Spleen (tissue), 7 donors: ENCODE results near the gene NECTIN3.

Source experiments
- CTCF ChIP-seq, 11 experiments: fragments of 200-600 bp in 7 of 11; fragments of 450-650 bp in 4 of 11; sonication (generic) in 4 of 11; IDR thresholded peaks in 8 of 11; conservative IDR thresholded peaks in 3 of 11; 1 replicate in 7 of 11; 2 replicates in 4 of 11; pipeline versions ENCODE4 v1.4.0 to v1.8.0; 2016 to 2021; ENCODE audit warnings: antibody characterized with exemption in 11 of 11, inconsistent platforms in 4 of 11, mild to moderate bottlenecking in 1 of 11
- POLR2A ChIP-seq, 3 donors: fragments of 450-650 bp; IDR thresholded peaks; one replicate each; pipeline ENCODE4 v1.5.1; 2017; ENCODE audit warnings: antibody characterized with exemption in 3 of 3, mild to moderate bottlenecking in 1 of 3
- donor health status: DM: no; HTN: no; CAD: no; lungs with moderate emphysema.
- donor health status: DM: no; HTN: no; CAD: no.
- donor health status: DM: no; HTN: no; CAD: no.

- no peak for TF ChIP-seq CTCF (IDR thresholded peaks at IDR 0.05 in 8 of 11, conservative IDR thresholded peaks at IDR 0.05 in 3 of 11)
- no peak for TF ChIP-seq POLR2A (IDR thresholded peaks at IDR 0.05)
Measured at GRCh38 chr3:111069974-111070771, 1.4 kb upstream of the NECTIN3 start.
